ENCODE results near the gene PUS1.

DNA sequence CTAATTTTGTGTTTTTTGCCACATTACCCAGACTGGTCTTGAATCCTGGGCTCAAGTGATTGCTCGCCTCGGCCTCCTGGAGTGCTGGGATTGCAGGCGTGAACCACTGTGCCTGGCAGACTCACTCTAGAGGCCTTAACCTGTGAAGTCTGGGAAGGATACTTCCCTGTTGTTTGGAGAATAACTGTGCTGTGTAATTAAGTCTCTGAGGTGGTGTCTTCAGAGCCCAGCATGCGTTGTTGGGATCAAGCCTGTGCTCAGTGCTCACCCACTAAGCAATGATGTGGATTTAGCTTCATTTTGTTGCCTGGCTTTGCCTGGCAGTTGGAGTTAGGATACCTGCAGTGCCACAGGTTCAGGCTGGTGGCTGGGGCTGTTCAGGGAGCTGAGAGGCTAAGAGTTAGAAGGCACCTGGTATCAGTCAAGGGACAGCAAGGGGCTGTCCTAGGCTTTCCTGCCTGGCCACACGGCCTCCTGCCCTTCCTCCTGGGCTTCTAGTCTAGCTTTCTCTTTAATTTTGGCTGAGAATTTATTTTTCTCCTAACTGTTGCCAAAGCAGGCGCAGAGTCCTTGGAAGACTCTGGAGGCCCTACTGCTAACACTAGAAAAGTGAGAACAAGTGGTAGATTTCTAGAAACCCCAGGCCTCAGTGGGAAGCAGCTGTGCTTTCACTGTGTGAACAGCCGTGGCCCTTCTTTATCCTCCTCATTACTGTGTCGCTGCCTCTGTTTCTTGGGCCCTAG, 59.1 kb downstream of the PUS1 start:
- TF ChIP-seq ELF4 (IDR thresholded peaks at IDR 0.05) (no peak), BHLHE40 (IDR thresholded peaks at IDR 0.05; ENCODE audit: borderline replicate concordance) (no peak), LEF1 (IDR thresholded peaks at IDR 0.05; ENCODE audit: borderline replicate concordance) (no peak), FOXA1 (IDR thresholded peaks at IDR 0.05) (no peak), TARDBP (IDR thresholded peaks at IDR 0.05) (no peak), ARNT (IDR thresholded peaks at IDR 0.05) (no peak), NFRKB (IDR thresholded peaks at IDR 0.05) (no peak), CTBP1 (IDR thresholded peaks at IDR 0.05; ENCODE audit: borderline replicate concordance) (no peak), HDGF (IDR thresholded peaks at IDR 0.05; ENCODE audit: borderline replicate concordance) (no peak), FOXK2 (IDR thresholded peaks at IDR 0.05) (no peak), FOXM1 (IDR thresholded peaks at IDR 0.05; ENCODE audit: borderline replicate concordance) (no peak), SUZ12 (IDR thresholded peaks at IDR 0.05) (no peak)

Data from HEK293T (cell line).